GM18868 (cell line): Measurements from ENCODE around the gene KBTBD8.
A peak's percentile ranks its signal among the peaks of the same experiment; 100 is the strongest.

Source experiments
- ATAC-seq: cut with Tn5 transposase; IDR thresholded peaks from one replicate; pipeline ENCODE4 v1.9.1; 2021; ENCODE audit warnings: mild to moderate bottlenecking, moderate library complexity; ENCODE audit not compliant: unreplicated experiment

The KBTBD8 gene

GRCh38 chr3:66997560-66998112 is 471 bp upstream of the KBTBD8 start:
- no peak for ATAC-seq

DNA sequence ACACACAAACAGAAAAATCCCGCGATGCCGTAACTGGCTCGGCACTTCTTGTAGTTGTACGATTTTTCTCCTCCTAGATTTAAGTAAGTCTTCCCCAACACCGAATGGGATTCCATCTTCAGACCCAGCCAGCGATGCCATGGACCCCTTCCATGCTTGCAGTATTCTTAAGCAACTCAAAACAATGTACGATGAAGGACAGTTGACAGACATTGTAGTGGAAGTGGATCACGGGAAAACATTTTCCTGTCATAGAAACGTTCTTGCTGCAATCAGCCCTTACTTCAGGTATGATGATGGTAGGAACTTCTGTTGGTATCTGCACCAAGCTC is 763 bp downstream of the KBTBD8 start:
- ATAC-seq, result no peak

DNA sequence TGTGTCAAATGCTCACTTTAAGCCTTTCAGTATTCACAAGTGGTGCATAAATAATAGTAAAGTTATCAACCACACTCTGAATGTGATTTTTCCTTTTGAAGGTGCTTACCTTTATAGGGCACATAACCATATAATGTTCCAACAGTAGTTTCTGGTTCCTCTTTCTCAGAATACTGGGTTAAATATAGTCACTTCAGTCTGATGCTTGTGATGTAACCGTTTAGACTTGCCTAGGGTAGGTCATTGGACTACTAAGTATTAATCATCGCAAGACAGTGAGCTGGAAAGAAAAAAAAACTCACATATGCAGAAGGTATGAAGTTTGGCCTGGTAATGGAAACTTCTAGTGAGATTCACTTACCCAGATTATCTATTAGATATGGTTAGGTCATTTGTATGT is 1.9 kb downstream of the KBTBD8 start:
- peak; percentile 65 for ATAC-seq

DNA sequence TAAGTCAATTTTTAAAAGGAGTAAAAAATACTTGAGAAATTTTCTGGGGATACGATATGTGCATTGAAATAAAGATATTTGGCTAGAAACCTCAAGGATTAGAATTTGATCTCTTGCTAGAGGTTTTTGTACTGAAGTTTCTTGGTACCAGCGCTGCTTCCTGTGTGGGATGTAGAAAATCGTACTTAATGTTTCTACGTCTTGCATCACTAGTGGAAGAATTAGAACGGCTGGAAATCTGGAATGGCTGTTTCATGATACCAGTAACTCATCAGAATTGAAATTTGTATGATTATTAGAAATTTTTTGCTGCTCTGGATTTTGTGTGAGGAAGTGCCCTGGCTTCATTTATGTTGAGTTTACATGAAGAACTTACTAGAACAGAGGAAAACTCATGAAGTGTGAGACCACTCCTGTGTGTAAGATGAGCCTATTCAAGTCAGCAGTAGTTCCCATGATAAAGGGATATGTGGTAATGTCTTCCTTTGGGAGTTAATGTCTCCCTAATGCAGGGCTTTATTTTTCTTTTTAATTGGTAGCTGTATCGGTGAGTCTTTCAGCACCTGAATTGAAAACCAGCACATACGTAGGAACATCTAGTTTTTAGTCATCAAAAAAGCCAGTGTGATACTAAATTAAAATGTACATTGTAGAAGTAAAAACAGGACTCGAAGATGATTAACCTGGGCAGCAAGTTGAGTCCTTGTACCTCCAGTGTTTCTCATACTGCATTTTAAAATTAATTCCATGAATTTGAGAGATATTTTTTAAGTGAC is 3.2 kb downstream of the KBTBD8 start:
- ATAC-seq, result no peak

DNA sequence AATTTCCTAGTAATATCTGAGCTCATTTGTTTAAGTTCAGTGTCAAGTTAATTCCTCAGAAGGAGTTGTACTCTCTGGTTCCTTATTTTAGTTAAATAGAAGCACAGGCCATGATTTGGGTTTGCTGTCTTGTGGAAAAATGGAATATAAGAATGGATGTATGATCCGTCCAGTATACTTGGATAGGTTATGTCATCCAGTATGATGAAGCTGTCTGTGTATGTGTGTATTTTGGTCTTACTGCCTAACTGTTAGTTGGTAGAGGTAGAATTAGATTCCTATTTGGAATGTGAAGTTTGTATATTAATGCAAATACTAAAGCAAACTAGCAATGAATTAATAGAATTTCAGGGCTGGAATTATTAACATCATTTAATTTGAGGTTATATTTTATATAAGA is 7.9 kb downstream of the KBTBD8 start:
- ATAC-seq, result no peak

GRCh38 chr3:67006460-67006859 is 8.4 kb downstream of the KBTBD8 start:
- ATAC-seq, result no peak

GRCh38 chr3:67008388-67008787 is 10.3 kb downstream of the KBTBD8 start:
- ATAC-seq, result no peak

DNA sequence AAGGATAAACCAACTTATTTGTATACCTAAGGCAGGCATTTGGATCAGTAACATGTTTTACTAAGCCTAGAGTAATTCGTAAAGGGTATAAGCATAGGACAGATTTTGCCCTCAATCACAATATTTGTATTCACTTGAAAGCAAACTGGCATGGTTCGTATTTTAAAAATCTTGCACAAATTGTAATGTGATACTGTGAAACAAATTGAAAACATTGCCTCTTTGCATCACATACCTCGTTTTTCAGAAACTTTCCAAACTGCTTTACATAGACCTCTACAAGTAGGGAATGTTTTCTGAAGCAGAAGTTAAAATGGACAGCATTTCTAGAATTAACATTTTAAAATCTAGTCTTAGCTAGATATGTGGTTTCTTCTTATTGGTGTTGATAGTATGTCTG is 11.6 kb downstream of the KBTBD8 start:
- ATAC-seq, result no peak

DNA sequence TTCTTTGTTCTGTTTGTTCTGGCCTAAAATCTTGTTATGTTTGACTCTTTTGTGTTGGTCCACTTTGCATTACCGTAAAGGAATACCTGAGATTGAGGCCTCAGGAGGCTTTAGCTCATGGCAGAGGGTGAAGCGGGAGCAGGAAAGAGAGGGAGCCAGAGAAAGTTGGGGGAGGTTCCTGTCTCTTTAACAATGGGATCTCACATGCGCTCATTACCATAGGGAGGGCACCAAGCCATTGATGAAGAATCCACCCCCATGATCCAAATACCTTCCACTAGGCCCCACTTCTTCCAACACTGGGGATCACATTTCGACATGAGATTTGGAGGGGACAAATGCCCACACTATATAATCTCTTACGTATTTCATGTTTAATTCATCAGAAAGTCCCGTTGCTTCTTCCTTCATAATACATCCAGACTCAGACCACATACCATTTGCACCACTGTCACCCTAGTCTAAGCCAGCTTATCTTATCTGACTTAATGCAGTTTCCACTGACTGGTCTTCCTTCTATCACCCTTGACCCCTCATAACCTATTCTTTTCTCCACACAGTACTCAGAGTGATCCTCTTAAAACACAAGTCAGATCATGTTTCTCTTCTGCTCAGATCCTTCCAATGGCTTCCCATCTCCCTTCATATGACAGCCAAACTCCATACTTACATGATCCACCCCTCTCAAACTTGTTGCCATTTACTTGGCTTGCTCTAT is 13.5 kb downstream of the KBTBD8 start:
- ATAC-seq, result no peak

- no peak for ATAC-seq
Measured at GRCh38 chr3:67012564-67012963, 14.5 kb downstream of the KBTBD8 start.

GRCh38 chr3:67015702-67016484 is 17.8 kb downstream of the KBTBD8 start:
- ATAC-seq, result no peak

DNA sequence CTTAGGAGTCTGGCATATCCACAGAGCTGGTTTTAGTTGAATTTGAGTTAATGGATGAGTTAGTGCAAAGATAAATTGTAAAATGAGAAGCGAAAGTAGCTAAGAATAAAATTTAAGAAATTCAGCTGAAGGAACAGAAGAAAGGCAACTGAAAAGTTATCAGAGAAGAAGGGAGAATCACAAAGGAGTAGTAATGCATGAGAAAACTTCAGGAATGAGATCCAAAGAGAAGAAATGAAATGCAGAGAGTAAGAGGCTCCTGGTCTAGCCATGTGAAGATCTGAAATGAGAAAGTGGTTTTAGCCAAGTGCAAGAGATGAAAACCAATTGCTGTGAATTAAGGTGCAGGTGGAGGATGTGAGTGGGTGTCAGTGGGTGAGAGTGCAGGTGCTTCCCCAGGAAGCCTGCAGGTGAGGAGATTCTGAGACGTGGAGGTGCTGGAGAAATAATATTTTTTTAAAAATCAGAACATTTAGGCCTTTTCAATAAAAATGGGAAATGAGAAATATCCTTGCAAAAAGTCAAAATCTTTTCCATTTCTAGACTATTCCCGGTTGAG is 18.5 kb downstream of the KBTBD8 start:
- peak; percentile 40 for ATAC-seq

- ATAC-seq, result peak; percentile 40
Measured at GRCh38 chr3:67017211-67017610, 19.1 kb downstream of the KBTBD8 start.

DNA sequence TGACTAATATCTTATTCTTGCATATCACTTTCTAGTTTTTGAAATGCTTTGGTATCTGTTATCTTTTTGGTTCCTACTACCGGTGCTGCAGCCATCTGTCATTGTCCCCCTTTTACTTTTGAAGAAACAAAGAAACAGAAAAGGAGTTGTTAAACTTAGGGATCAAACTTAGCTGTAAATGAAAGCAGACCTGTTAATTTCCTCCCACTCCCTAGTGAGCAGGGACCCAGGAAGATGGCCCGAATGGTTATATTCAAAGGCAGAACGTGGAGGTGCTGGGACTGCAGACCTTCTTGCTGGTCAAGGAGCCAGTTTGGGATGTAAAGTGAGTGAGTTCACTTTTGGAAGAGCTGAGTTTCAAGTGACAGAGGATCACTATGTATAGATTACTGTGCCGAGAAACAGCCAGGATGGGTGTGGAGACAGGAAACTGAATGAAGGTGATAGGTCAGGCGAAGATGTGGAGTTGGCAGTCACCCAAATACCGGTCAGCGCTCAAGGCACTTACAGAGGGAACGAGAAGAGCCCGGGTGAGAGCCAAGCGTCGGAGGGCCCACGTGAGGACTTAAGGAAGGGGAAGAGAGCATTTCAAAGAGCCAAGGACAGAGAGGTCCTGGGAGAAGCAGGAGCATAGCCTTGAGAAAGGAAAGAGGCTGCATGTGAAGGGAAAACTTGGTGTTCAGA is 20.1 kb downstream of the KBTBD8 start:
- peak; percentile 29 for ATAC-seq

- ATAC-seq, result peak; percentile 60
Measured at GRCh38 chr3:67018789-67019526, 20.9 kb downstream of the KBTBD8 start.

GRCh38 chr3:67028001-67028784 is 30.1 kb downstream of the KBTBD8 start:
- ATAC-seq, result no peak

GRCh38 chr3:67030785-67031740 is 33.0 kb downstream of the KBTBD8 start:
- ATAC-seq, result peak; percentile 70

DNA sequence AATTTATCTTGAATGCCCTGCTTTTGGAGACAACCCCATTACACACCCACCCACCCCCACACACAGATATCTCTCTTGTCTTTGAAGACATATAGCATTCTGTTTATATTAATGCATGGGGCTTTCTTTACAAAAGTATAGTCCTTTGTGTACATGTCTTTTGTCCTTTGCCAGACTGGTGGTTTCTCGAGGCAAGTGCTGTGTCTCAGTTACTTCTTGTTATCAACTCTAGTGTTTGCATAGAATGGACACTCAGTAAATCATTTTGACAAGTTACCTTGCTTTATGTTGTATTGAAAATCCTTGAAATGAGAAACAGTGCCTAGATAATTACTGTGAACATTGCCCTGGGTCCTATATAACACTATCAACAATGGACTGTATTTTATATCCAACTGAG is 33.9 kb downstream of the KBTBD8 start:
- ATAC-seq, result no peak
